Measurements from ENCODE around the gene MLPH.

MLPH gene

GRCh38 chr2:237512774-237513466 is 25.9 kb downstream of the MLPH start:
- Histone ChIP-seq H3K4me3 (replicated peaks; ENCODE audit: insufficient read depth, low read length) (no peak overlapping the region), H3K27me3 (ENCODE audit: insufficient read depth, poor library complexity, severe bottlenecking) (peaks cover 3% of the 10 kb centered on the region), H3K27ac (replicated peaks) (no peak overlapping the region)
- DNase-seq (ENCODE audit: low read depth in 1 of 2, low spot score in 1 of 2): peak; percentile 52 to 78
- no peak for TF ChIP-seq POLR2AphosphoS5 (IDR thresholded peaks at IDR 0.05; ENCODE audit: low read depth)
- TF ChIP-seq CTCF (IDR thresholded peaks at IDR 0.05; ENCODE audit: insufficient read depth, low read length): peak; percentile 66
- TF ChIP-seq, protein P1, sequence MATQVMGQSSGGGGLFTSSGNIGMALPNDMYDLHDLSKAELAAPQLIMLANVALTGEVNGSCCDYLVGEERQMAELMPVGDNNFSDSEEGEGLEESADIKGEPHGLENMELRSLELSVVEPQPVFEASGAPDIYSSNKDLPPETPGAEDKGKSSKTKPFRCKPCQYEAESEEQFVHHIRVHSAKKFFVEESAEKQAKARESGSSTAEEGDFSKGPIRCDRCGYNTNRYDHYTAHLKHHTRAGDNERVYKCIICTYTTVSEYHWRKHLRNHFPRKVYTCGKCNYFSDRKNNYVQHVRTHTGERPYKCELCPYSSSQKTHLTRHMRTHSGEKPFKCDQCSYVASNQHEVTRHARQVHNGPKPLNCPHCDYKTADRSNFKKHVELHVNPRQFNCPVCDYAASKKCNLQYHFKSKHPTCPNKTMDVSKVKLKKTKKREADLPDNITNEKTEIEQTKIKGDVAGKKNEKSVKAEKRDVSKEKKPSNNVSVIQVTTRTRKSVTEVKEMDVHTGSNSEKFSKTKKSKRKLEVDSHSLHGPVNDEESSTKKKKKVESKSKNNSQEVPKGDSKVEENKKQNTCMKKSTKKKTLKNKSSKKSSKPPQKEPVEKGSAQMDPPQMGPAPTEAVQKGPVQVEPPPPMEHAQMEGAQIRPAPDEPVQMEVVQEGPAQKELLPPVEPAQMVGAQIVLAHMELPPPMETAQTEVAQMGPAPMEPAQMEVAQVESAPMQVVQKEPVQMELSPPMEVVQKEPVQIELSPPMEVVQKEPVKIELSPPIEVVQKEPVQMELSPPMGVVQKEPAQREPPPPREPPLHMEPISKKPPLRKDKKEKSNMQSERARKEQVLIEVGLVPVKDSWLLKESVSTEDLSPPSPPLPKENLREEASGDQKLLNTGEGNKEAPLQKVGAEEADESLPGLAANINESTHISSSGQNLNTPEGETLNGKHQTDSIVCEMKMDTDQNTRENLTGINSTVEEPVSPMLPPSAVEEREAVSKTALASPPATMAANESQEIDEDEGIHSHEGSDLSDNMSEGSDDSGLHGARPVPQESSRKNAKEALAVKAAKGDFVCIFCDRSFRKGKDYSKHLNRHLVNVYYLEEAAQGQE (IDR thresholded peaks at IDR 0.05; ENCODE audit: insufficient replicate concordance, low read depth): no peak
- TF ChIP-seq GABPA (IDR thresholded peaks at IDR 0.05; ENCODE audit: low read depth): no peak
- TF ChIP-seq SPI1 (IDR thresholded peaks at IDR 0.05; ENCODE audit: borderline replicate concordance, low read depth): no peak

DNA sequence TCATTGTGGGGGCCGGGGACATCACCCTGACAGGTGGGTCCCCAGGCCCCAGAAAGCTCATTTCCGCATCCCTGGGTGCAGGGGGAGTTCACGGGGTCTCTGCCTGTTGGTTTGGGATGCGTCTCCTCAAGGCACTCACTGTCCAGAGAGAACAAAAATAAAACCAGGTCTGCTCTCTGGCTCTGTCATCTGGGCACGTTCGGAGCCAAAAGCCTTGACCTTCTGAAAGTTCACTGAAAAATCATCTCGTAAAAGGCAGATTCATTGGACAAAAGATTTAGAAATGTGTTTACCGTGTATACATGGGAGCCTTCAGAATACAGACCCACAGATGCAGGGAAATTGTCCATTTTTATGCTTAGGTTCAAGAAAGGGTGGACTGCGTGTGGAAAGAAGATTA is 26.6 kb downstream of the MLPH start:
- Histone ChIP-seq H3K27ac (replicated peaks) (no peak overlapping the region), H3K4me3 (replicated peaks; ENCODE audit: insufficient read depth, low read length) (no peak overlapping the region), H3K27me3 (ENCODE audit: insufficient read depth, poor library complexity, severe bottlenecking) (peaks cover 3% of the 10 kb centered on the region)
- TF ChIP-seq, protein P1 (IDR thresholded peaks at IDR 0.05; ENCODE audit: insufficient replicate concordance, low read depth): no peak
- TF ChIP-seq GABPA (IDR thresholded peaks at IDR 0.05; ENCODE audit: low read depth) (no peak), SPI1 (IDR thresholded peaks at IDR 0.05; ENCODE audit: borderline replicate concordance, low read depth) (no peak), CTCF (IDR thresholded peaks at IDR 0.05; ENCODE audit: insufficient read depth, low read length) (no peak), POLR2AphosphoS5 (IDR thresholded peaks at IDR 0.05; ENCODE audit: low read depth) (no peak)
- DNase-seq (ENCODE audit: low read depth in 1 of 2, low spot score in 1 of 2): no peak

- TF ChIP-seq POLR2AphosphoS5 (IDR thresholded peaks at IDR 0.05; ENCODE audit: low read depth): no peak
- TF ChIP-seq CTCF (IDR thresholded peaks at IDR 0.05; ENCODE audit: insufficient read depth, low read length): no peak
- no peak for TF ChIP-seq GABPA (IDR thresholded peaks at IDR 0.05; ENCODE audit: low read depth)
- TF ChIP-seq SPI1 (IDR thresholded peaks at IDR 0.05; ENCODE audit: borderline replicate concordance, low read depth): no peak
- TF ChIP-seq, protein P1 (IDR thresholded peaks at IDR 0.05; ENCODE audit: insufficient replicate concordance, low read depth): no peak
- no peak for DNase-seq (ENCODE audit: low read depth in 1 of 2, low spot score in 1 of 2)
- Histone ChIP-seq H3K4me3 (replicated peaks; ENCODE audit: insufficient read depth, low read length) (no peak overlapping the region), H3K27ac (replicated peaks) (no peak overlapping the region), H3K27me3 (ENCODE audit: insufficient read depth, poor library complexity, severe bottlenecking) (peaks cover 3% of the 10 kb centered on the region)
Observed at GRCh38 chr2:237514474-237515130, 27.6 kb downstream of the MLPH start.

Data from HL-60 (cell line).